HCT116 (cell line): ENCODE results near the gene RHOG. TPM values are rescaled to one million over a fixed set of nuclear protein-coding genes. Genes with fewer than 3 reads are reported as not detected.

Source experiments
- ATAC-seq: fragments of 200-7000 bp; cut with Tn5 transposase; 2 replicates; pipeline ENCODE4 v1.9.1; 2020; ENCODE audit warnings: mild to moderate bottlenecking, moderate library complexity
- BruUV-seq: library from RNA; stranded (reverse); fragments of 400-500 nt; replicated peaks from 2 replicates; lab custom pipeline; 2021; lab: Mats Ljungman, UMichigan
- CTCF ChIA-PET: fragments of 300-600 bp; sonication (Branson Sonifier 250); formaldehyde crosslinking; loops from one replicate; lab custom pipeline; 2021; ENCODE audit warnings: antibody characterized with exemption; lab: Charles Lee
- POLR2A ChIA-PET: fragments of 300-600, 350-600 bp; sonication (Branson Sonifier 250); formaldehyde crosslinking; loops from one replicate; lab custom pipeline; 2021; ENCODE audit warnings: antibody characterized with exemption; lab: Charles Lee
- RAD21 ChIA-PET, 2 experiments: fragments of 300-600 bp; sonication (Branson Sonifier 250); formaldehyde crosslinking; loops; one replicate each; lab custom pipeline; 2023; ENCODE audit warnings: low total read pairs in 2 of 2; ENCODE audit not compliant: uncharacterized antibody in 2 of 2, unreplicated experiment in 2 of 2, low non-redundant PET in 1 of 2; lab: Charles Lee
- DNase-seq: peaks from one replicate; pipeline ENCODE4 v3.0.0-alpha.2; 2010; ENCODE audit warnings: low read depth, low spot score
- H2AFZ ChIP-seq: fragments of 200-600 bp; shearing (Covaris generic), sonication (generic); 2 replicates; pipeline ENCODE4 v1.6.1; 2017; ENCODE audit warnings: low read depth, mixed run types, mixed read lengths, antibody characterized with exemption, low read length; ENCODE audit not compliant: poor library complexity, severe bottlenecking
- H3K27ac ChIP-seq: 2 replicates; pipeline ENCODE4 v1.5.1; 2012; ENCODE audit warnings: low read depth, low read length
- H3K27me3 ChIP-seq: fragments of 200-600 bp; sonication (generic); 2 replicates; pipeline ENCODE4 v1.6.1; 2016; ENCODE audit warnings: mixed run types, low read length, mixed read lengths; ENCODE audit not compliant: insufficient read depth
- H3K36me3 ChIP-seq, 2 experiments: fragments of 200-500 bp in 1 of 2; fragments of 200-600 bp in 1 of 2; sonication (Bioruptor generic) in 1 of 2; sonication (generic) in 1 of 2; 2 replicates each; pipeline versions ENCODE4 v1.5.1 to v1.6.1; 2014 to 2016; ENCODE audit warnings: low read length in 2 of 2, inconsistent platforms in 1 of 2, mixed read lengths in 1 of 2, mixed run types in 1 of 2; ENCODE audit not compliant: insufficient read depth in 2 of 2, control insufficient read depth in 1 of 2
- H3K4me1 ChIP-seq, 2 experiments: fragments of 200-600 bp in 1 of 2; sonication (generic) in 1 of 2; 2 replicates each; pipeline versions ENCODE4 v1.5.1 to v1.6.1; 2012 to 2017; ENCODE audit warnings: low read length in 2 of 2, inconsistent platforms in 1 of 2, mild to moderate bottlenecking in 1 of 2, mixed read lengths in 1 of 2, mixed run types in 1 of 2, moderate library complexity in 1 of 2; ENCODE audit not compliant: insufficient read depth in 2 of 2, control insufficient read depth in 1 of 2
- H3K4me2 ChIP-seq: fragments of 200-600 bp; sonication (generic); 2 replicates; pipeline ENCODE4 v1.6.1; 2017; ENCODE audit warnings: mixed run types, low read length, mixed read lengths
- H3K4me3 ChIP-seq, 2 experiments: fragments of 200-600 bp in 1 of 2; sonication (generic) in 1 of 2; replicated peaks in 1 of 2; 2 replicates each; pipeline ENCODE4 v1.5.1; 2011 to 2016; ENCODE audit warnings: low read length in 2 of 2, control low read depth in 1 of 2, low read depth in 1 of 2, mild to moderate bottlenecking in 1 of 2, mixed read lengths in 1 of 2, mixed run types in 1 of 2
- H3K79me2 ChIP-seq: fragments of 200-600 bp; sonication (generic); 2 replicates; pipeline ENCODE4 v1.6.1; 2017; ENCODE audit warnings: mild to moderate bottlenecking, mixed run types, low read length, moderate library complexity, mixed read lengths; ENCODE audit not compliant: insufficient read depth
- H3K9ac ChIP-seq: fragments of 200-600 bp; sonication (generic); 2 replicates; pipeline ENCODE4 v1.6.1; 2016; ENCODE audit warnings: low read length, mixed read lengths
- H3K9me2 ChIP-seq: fragments of 200-600 bp; sonication (generic), shearing (Covaris generic); 2 replicates; pipeline ENCODE4 v1.6.1; 2017; ENCODE audit warnings: mixed run types, mild to moderate bottlenecking, moderate library complexity; ENCODE audit not compliant: insufficient read depth
- H3K9me3 ChIP-seq, 2 experiments: fragments of 200-500 bp in 1 of 2; fragments of 200-600 bp in 1 of 2; sonication (Bioruptor generic) in 1 of 2; sonication (generic) in 1 of 2; 2 replicates each; pipeline ENCODE4 v1.6.1; 2014 to 2017; ENCODE audit warnings: low read length in 2 of 2, mixed read lengths in 2 of 2, inconsistent platforms in 1 of 2, low read depth in 1 of 2, mild to moderate bottlenecking in 1 of 2, mixed run types in 1 of 2, moderate library complexity in 1 of 2; ENCODE audit not compliant: control insufficient read depth in 1 of 2, insufficient read depth in 1 of 2
- H4K20me1 ChIP-seq: fragments of 200-600 bp; sonication (generic), shearing (Covaris generic); 2 replicates; pipeline ENCODE4 v1.6.1; 2017; ENCODE audit warnings: mixed run types, mild to moderate bottlenecking, moderate library complexity; ENCODE audit not compliant: insufficient read depth
- CEBPB ChIP-seq: IDR thresholded peaks from 2 replicates; pipeline ENCODE4 v1.6.1; 2012; ENCODE audit warnings: low read depth
- ELF1 ChIP-seq: IDR thresholded peaks from 2 replicates; pipeline ENCODE4 v1.6.1; 2012; ENCODE audit warnings: low read depth, borderline replicate concordance
- EZH2phosphoT487 ChIP-seq: fragments of 200-600 bp; IDR thresholded peaks from 2 replicates; pipeline ENCODE4 v1.6.1; 2018; ENCODE audit warnings: antibody characterized with exemption, borderline replicate concordance
- FOSL1 ChIP-seq: IDR thresholded peaks from 2 replicates; pipeline ENCODE4 v1.6.1; 2012; ENCODE audit warnings: low read depth
- JUND ChIP-seq: IDR thresholded peaks from 2 replicates; pipeline ENCODE4 v1.6.1; 2012
- POLR2A ChIP-seq: IDR thresholded peaks from 2 replicates; pipeline ENCODE4 v1.7.0; 2011; ENCODE audit warnings: borderline replicate concordance; ENCODE audit not compliant: insufficient read depth, insufficient read length; ENCODE audit errors: extremely low read depth
- POLR2AphosphoS5 ChIP-seq: IDR thresholded peaks from 2 replicates; pipeline ENCODE4 v1.6.1; 2011; ENCODE audit warnings: mild to moderate bottlenecking, low read depth, low read length, moderate library complexity
- RAD21 ChIP-seq: IDR thresholded peaks from 2 replicates; pipeline ENCODE4 v1.6.1; 2012; ENCODE audit warnings: low read depth, mild to moderate bottlenecking
- REST ChIP-seq: IDR thresholded peaks from 2 replicates; pipeline ENCODE4 v1.6.1; 2012; ENCODE audit warnings: low read depth
- SIN3A ChIP-seq: IDR thresholded peaks from 2 replicates; pipeline ENCODE4 v1.6.1; 2012; ENCODE audit warnings: low read depth
- SP1 ChIP-seq: IDR thresholded peaks from 2 replicates; pipeline ENCODE4 v1.6.1; 2012; ENCODE audit warnings: low read depth
- SRF ChIP-seq: IDR thresholded peaks from 2 replicates; pipeline ENCODE4 v1.6.1; 2012; ENCODE audit warnings: low read depth
- TCF7L2 ChIP-seq: IDR thresholded peaks from 2 replicates; pipeline ENCODE4 v1.7.0; 2011; ENCODE audit warnings: borderline replicate concordance, inconsistent platforms; ENCODE audit not compliant: insufficient read depth, insufficient read length; ENCODE audit errors: extremely low read depth
- ZNF274 ChIP-seq: fragments of 200-500 bp; sonication (Bioruptor generic); IDR thresholded peaks from 2 replicates; pipeline ENCODE4 v1.6.1; 2014; ENCODE audit warnings: mild to moderate bottlenecking, low read depth, low read length, inconsistent platforms
- intact Hi-C: fragments of 100-400 bp; cut with micrococcal nuclease; formaldehyde crosslinking; loops from 2 replicates; pipeline ENCODE4 v1.10.0; 2022
- total RNA-seq: library from RNA; stranded (reverse); gene quantifications from one replicate; pipeline ENCODE4 v1.2.1, GENCODE V29; 2021; ENCODE audit not compliant: unreplicated experiment
- TF ChIP-seq, protein P1 (sequence below), 3 experiments: fragments of 200-600 bp in 1 of 3; sonication (generic) in 1 of 3; IDR thresholded peaks in 2 of 3; conservative IDR thresholded peaks in 1 of 3; 2 replicates each; pipeline ENCODE4 v1.5.1; 2012 to 2017; ENCODE audit warnings: low read depth in 2 of 3, low read length in 2 of 3, antibody characterized with exemption in 1 of 3, borderline replicate concordance in 1 of 3, control low read depth in 1 of 3, mild to moderate bottlenecking in 1 of 3, mixed read lengths in 1 of 3, mixed run types in 1 of 3, moderate library complexity in 1 of 3; ENCODE audit not compliant: insufficient read depth in 1 of 3
- TF ChIP-seq, protein P2 (sequence below): IDR thresholded peaks from 2 replicates; pipeline ENCODE4 v1.6.1; 2011; ENCODE audit warnings: mild to moderate bottlenecking, low read length, moderate library complexity; ENCODE audit not compliant: insufficient replicate concordance; ENCODE audit errors: extremely low read depth

RHOG gene
- total RNA-seq, 1 experiment from 2014 or later: 49.1 TPM

GRCh38 chr11:3853545-3853842 is 12.7 kb upstream of the RHOG start:
- intact Hi-C loops: no loop called here
- Histone ChIP-seq H3K4me1 (peaks cover 8 to 23% of the 10 kb centered on the region in 2 experiments), H4K20me1 (no peaks in the 10 kb centered on the region), H3K9me2 (no peaks in the 10 kb centered on the region), H3K4me3 (no peak overlapping the region), H3K36me3 (no peaks in the 10 kb centered on the region), H3K27me3 (0 out of 2 replicates have a peak, but pooled peaks cover 2% of the 10 kb centered on the region), H3K79me2 (peaks cover 3% of the 10 kb centered on the region; the same call in 1 of the 2 replicates), H3K27ac (no peak overlapping the region), H3K9me3 (no peaks in the 10 kb centered on the region), H3K9ac (no peak overlapping the region), H3K4me2 (no peak overlapping the region), H2AFZ (no peak overlapping the region)
- BruUV-seq: no TSS peak
- ChIA-PET CTCF (interaction anchor here (1.9 to 3.5 kb wide), 4 partner anchors 13 to 220 kb away, joined by 11 to 81 read pairs (median 36); partner anchors contain the start of gene RHOG), RAD21 (no interaction called here), POLR2A (no interaction called here)
- ATAC-seq: no peak
- TF ChIP-seq, protein P1, sequence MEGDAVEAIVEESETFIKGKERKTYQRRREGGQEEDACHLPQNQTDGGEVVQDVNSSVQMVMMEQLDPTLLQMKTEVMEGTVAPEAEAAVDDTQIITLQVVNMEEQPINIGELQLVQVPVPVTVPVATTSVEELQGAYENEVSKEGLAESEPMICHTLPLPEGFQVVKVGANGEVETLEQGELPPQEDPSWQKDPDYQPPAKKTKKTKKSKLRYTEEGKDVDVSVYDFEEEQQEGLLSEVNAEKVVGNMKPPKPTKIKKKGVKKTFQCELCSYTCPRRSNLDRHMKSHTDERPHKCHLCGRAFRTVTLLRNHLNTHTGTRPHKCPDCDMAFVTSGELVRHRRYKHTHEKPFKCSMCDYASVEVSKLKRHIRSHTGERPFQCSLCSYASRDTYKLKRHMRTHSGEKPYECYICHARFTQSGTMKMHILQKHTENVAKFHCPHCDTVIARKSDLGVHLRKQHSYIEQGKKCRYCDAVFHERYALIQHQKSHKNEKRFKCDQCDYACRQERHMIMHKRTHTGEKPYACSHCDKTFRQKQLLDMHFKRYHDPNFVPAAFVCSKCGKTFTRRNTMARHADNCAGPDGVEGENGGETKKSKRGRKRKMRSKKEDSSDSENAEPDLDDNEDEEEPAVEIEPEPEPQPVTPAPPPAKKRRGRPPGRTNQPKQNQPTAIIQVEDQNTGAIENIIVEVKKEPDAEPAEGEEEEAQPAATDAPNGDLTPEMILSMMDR (IDR thresholded peaks at IDR 0.05 in 2 of 3, conservative IDR thresholded peaks at IDR 0.05 in 1 of 3; ENCODE audit: borderline replicate concordance in 1 of 3, insufficient read depth in 1 of 3, low read depth in 2 of 3, low read length in 2 of 3): no peak
- no peak for TF ChIP-seq SP1
- TF ChIP-seq FOSL1: no peak
- TF ChIP-seq REST: no peak
- TF ChIP-seq CEBPB: no peak
- no peak for TF ChIP-seq ZNF274
- TF ChIP-seq ELF1: no peak
- TF ChIP-seq TCF7L2: no peak
- no peak for TF ChIP-seq SRF
- TF ChIP-seq POLR2AphosphoS5: no peak
- TF ChIP-seq, protein P2, sequence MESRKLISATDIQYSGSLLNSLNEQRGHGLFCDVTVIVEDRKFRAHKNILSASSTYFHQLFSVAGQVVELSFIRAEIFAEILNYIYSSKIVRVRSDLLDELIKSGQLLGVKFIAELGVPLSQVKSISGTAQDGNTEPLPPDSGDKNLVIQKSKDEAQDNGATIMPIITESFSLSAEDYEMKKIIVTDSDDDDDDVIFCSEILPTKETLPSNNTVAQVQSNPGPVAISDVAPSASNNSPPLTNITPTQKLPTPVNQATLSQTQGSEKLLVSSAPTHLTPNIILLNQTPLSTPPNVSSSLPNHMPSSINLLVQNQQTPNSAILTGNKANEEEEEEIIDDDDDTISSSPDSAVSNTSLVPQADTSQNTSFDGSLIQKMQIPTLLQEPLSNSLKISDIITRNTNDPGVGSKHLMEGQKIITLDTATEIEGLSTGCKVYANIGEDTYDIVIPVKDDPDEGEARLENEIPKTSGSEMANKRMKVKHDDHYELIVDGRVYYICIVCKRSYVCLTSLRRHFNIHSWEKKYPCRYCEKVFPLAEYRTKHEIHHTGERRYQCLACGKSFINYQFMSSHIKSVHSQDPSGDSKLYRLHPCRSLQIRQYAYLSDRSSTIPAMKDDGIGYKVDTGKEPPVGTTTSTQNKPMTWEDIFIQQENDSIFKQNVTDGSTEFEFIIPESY: no peak
- TF ChIP-seq EZH2phosphoT487: no peak
- TF ChIP-seq JUND: no peak
- TF ChIP-seq POLR2A: no peak
- no peak for TF ChIP-seq SIN3A
- TF ChIP-seq RAD21: no peak
- no peak for DNase-seq
